ENCODE measurements around the gene GHRH.
A peak's percentile ranks its signal among the peaks of the same experiment; 100 is the strongest.

The GHRH gene

DNA sequence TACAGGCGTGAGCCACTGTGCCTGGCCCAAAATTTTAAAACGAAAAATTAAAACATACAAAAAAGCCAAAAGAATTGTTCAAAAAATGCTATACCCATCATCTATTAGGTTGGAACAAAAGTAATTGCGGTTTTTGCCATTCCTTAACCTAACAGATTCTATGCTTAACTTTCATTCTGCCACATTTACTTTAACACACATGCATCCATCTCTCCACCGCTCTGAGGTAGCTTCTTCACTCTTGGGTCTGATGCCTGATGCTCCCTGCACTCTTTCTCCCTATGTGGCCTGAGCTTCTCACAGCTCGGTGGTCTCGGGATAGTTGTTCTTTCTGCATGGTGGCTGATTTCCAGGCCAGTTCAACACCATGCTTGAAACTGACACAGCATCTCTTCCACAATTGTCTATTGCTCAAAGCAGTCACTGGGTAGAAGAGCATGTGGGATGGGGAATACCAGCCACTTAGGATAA is 23.1 kb upstream of the GHRH start:
- Histone ChIP-seq H3K27ac (ENCODE audit: low read depth, low read length) (no peak overlapping the region), H3K36me3 (ENCODE audit: control insufficient read depth, insufficient read depth, low read length) (no peaks in the 10 kb centered on the region), H3K9ac (ENCODE audit: low read length) (no peak overlapping the region), H3K4me1 (ENCODE audit: control insufficient read depth, insufficient read depth, low read length) (peaks cover 5% of the 10 kb centered on the region), H3K4me3 (ENCODE audit: low read length) (no peak overlapping the region), H3K27me3 (ENCODE audit: control insufficient read depth, insufficient read depth, low read length) (no peaks in the 10 kb centered on the region)

DNA sequence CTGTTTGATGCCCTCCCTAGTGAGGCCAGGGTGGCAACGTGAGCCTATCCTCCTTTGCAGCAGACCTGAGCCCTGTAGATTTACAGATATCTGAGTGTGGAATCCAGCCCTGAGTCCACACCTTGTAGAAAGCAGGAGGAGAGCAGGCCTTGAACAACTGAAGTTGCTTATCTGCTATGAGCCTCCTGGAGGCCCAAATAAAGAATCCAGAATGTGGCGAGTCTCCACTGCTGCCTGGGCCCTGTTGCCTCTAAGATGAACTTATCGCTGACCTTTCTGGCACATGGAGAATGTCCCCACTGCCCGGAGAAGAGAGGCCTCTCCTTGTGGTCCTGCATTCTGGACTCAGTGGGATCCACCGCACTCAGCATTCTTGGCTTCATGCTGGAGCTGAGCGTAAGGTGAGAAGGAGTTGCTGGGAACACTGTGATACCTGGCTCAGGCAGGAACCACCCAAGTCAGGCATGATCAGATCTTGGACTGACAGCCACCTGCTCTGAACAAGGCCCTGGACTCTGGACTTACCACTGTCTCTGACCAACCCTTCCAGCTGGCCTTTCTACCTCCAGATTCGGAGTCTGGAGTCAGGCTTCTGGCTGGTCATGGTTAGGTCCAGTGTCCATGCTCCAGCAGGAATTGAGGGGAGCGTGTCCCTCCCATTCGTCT is 22.0 kb upstream of the GHRH start:
- no peak overlapping the region for H3K9ac ChIP-seq (ENCODE audit: low read length)
- no peak overlapping the region for H3K4me3 ChIP-seq (ENCODE audit: low read length)
- no peaks in the 10 kb centered on the region for H3K36me3 ChIP-seq (ENCODE audit: control insufficient read depth, insufficient read depth, low read length)
- no peaks in the 10 kb centered on the region for H3K27me3 ChIP-seq (ENCODE audit: control insufficient read depth, insufficient read depth, low read length)
- H3K27ac ChIP-seq (ENCODE audit: low read depth, low read length), result no peak overlapping the region
- peaks cover 5% of the 10 kb centered on the region for H3K4me1 ChIP-seq (ENCODE audit: control insufficient read depth, insufficient read depth, low read length)

DNA sequence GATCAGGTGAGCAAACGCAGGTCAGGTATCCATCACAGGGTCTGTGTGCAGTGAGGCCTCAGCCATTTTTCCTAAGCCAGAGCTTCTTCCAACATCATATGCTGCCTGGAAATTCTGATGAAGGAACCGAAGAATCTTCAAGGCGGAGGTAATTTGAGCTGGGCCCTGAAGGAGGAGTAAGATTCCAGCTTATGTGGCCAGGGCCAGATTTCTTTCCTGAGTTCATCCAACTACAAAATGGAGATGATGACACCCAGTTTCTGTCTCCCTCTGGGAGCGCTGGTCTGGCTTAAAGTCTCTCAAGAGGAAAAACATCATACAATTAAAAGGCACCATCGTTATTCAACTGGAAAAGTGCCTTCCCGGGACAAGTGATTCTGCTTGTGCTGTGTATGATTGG is 20.9 kb upstream of the GHRH start:
- H3K27ac ChIP-seq (ENCODE audit: low read depth, low read length), result peak overlapping the region; percentile 74
- no peaks in the 10 kb centered on the region for H3K36me3 ChIP-seq (ENCODE audit: control insufficient read depth, insufficient read depth, low read length)
- no peak overlapping the region for H3K9ac ChIP-seq (ENCODE audit: low read length)
- H3K27me3 ChIP-seq (ENCODE audit: control insufficient read depth, insufficient read depth, low read length), result no peaks in the 10 kb centered on the region
- peaks cover 5% of the 10 kb centered on the region for H3K4me1 ChIP-seq (ENCODE audit: control insufficient read depth, insufficient read depth, low read length)
- no peak overlapping the region for H3K4me3 ChIP-seq (ENCODE audit: low read length)

DNA sequence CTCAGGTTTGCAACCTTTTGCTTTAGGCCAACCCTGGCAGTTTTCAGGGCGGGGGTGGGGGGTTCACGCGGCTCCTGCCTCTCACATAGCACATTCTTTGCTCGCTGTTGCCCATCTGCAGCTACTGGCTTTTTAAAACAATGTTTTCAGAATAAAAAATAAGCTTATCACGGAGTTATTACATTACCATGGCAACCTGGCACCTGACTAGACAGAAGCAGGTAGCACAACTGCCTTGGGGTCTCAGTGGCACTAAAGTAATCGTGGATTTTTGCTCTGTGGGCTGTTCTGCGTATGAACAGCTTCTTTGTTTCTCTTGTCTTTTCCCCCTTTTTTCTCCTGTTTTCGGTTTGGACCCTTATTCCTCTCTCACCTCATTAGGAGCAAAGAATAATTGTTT is 18.8 kb upstream of the GHRH start:
- H3K4me3 ChIP-seq (ENCODE audit: low read length), result no peak overlapping the region
- no peak overlapping the region for H3K9ac ChIP-seq (ENCODE audit: low read length)
- no peaks in the 10 kb centered on the region for H3K27me3 ChIP-seq (ENCODE audit: control insufficient read depth, insufficient read depth, low read length)
- H3K36me3 ChIP-seq (ENCODE audit: control insufficient read depth, insufficient read depth, low read length), result no peaks in the 10 kb centered on the region
- peaks cover 9% of the 10 kb centered on the region for H3K4me1 ChIP-seq (ENCODE audit: control insufficient read depth, insufficient read depth, low read length)
- no peak overlapping the region for H3K27ac ChIP-seq (ENCODE audit: low read depth, low read length)

DNA sequence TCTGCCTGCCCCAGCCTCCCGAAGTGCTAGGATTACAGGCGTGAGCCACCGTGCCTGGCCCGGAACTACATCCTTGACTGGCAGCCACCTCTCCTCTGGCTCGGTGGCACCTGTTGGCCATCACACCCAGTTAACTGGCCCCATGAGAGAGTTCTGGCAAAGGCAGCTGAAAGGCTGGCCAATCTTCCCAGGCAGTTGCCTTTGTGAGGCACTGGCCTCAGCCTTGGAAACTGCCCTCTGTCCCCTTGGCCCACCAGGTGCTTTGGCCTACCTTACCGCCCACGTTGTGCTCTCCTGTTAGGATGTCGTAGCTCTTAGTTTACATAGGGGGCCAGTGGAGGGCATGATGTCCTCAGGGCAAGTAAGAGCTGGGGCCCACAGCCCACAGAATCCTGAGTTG is 18.2 kb upstream of the GHRH start:
- no peaks in the 10 kb centered on the region for H3K36me3 ChIP-seq (ENCODE audit: control insufficient read depth, insufficient read depth, low read length)
- peaks cover 9% of the 10 kb centered on the region for H3K4me1 ChIP-seq (ENCODE audit: control insufficient read depth, insufficient read depth, low read length)
- no peak overlapping the region for H3K4me3 ChIP-seq (ENCODE audit: low read length)
- no peak overlapping the region for H3K27ac ChIP-seq (ENCODE audit: low read depth, low read length)
- no peak overlapping the region for H3K9ac ChIP-seq (ENCODE audit: low read length)
- no peaks in the 10 kb centered on the region for H3K27me3 ChIP-seq (ENCODE audit: control insufficient read depth, insufficient read depth, low read length)

DNA sequence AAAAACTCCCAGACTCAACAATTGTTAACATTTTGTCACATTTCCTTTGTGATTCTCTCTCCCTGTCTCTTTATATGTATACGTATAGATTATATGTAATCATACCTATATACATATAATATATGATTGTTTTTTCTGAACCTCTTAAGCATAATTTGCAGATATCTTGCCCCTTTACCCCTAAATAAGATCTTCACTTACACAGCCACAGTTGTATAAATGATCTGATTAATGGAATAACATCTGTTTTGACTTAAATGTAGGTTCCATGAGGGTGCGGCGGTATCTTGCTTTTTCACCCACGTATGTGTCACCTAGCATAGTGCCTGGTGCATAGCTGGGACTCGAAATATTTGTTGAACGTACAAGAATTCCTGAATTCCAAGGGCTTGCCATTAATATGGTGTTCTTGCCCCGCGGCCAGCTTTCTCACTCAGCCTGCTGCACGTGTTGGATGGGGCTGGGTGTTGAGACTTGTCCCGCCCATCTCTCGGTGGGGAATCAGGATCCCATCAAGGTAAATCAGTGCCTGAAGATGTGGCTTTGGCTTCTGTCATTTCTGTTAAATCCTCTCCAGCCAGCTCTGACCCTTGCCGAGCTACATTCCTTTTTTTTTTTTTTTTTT is 17.5 kb upstream of the GHRH start:
- H3K4me3 ChIP-seq (ENCODE audit: low read length), result no peak overlapping the region
- H3K36me3 ChIP-seq (ENCODE audit: control insufficient read depth, insufficient read depth, low read length), result no peaks in the 10 kb centered on the region
- H3K27me3 ChIP-seq (ENCODE audit: control insufficient read depth, insufficient read depth, low read length), result no peaks in the 10 kb centered on the region
- peaks cover 9% of the 10 kb centered on the region for H3K4me1 ChIP-seq (ENCODE audit: control insufficient read depth, insufficient read depth, low read length)
- H3K9ac ChIP-seq (ENCODE audit: low read length), result no peak overlapping the region
- H3K27ac ChIP-seq (ENCODE audit: low read depth, low read length), result no peak overlapping the region

DNA sequence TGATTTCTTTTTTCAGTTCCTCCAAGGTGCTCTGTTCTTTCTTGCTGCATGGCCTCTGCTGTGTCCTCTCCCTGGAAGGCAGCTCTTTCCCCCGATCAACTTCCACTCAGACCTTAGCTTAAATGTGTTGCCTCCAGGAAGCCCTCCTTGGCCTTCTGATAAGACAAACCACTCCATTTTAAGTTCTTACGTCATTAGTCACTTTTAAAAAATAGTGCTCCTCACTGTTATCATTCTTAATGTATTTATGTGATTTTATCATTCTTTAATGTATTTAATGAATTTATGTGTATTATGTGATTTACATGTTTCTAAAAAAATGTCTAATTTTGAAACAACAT is 15.6 kb upstream of the GHRH start:
- Histone ChIP-seq H3K9ac (ENCODE audit: low read length) (no peak overlapping the region), H3K36me3 (ENCODE audit: control insufficient read depth, insufficient read depth, low read length) (no peaks in the 10 kb centered on the region), H3K27me3 (ENCODE audit: control insufficient read depth, insufficient read depth, low read length) (no peaks in the 10 kb centered on the region), H3K4me3 (ENCODE audit: low read length) (no peak overlapping the region), H3K27ac (ENCODE audit: low read depth, low read length) (no peak overlapping the region), H3K4me1 (ENCODE audit: control insufficient read depth, insufficient read depth, low read length) (peaks cover 4% of the 10 kb centered on the region)

DNA sequence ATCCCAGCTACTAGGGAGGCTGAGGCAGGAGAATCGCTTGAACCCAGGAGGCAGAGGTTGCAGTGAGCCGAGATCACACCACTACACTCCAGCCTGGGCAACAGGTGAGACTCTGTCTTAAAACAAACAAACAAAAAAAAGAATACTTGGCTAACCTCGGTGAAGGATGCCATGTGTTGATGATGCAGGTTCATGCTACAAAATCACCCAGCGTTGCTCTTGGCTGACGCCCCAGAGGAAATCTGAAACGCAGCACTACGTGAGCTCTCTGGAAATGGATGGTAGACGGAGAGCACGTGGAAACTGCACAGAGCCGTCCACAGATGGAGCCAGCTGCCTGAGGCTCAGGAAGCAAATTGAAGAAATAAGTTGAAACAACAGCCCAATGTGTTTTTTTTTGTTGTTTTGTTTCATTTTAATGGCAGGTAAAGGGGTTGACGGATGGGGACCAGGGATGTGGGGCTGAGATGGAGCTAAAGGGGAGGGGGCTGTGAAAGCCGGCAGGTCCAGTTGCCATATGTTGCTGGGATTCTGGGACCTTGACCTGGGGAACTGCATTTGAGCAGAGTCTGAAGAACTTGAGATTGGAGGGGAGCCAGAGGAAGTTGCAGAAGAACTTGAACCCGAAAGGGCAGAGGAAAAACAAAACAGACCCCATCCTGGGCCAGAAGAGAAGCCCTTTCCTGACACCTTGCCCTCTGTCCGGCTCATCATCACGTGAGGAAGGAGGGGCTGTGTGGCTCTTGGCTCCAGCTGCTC is 15.1 kb upstream of the GHRH start:
- Histone ChIP-seq H3K9ac (ENCODE audit: low read length) (no peak overlapping the region), H3K27me3 (ENCODE audit: control insufficient read depth, insufficient read depth, low read length) (no peaks in the 10 kb centered on the region), H3K36me3 (ENCODE audit: control insufficient read depth, insufficient read depth, low read length) (no peaks in the 10 kb centered on the region), H3K27ac (ENCODE audit: low read depth, low read length) (no peak overlapping the region), H3K4me3 (ENCODE audit: low read length) (no peak overlapping the region), H3K4me1 (ENCODE audit: control insufficient read depth, insufficient read depth, low read length) (peaks cover 4% of the 10 kb centered on the region)

DNA sequence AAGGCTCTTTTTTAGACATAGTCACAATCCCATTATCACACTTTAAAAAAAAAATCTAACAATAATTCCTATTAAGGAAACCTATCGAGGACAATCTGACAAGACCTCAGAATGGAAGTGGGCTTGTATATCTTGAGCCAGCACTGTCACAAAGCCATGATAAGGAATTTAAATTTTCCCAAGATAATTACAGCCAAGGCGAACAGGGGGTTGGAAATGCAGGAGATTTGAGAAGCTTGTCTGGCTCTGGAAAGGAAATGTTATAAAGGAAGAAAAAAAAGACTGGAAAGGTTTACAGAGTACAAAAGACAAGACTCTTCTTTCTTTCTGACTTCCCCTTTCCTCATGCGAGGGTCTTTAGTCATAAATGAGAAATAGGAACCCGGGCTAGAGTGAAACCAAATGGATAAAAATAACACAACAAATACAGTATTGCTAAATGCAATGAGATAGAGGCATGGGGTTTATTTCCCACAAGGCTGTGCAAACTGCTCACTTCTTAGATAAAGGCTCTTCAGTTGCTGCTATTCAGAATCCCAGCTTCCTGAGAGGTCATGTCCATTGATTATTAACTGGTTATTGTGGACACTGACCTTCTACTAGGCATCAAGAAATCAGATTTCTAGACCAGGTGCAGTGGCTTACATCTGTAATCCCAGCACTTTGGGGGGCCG is 13.4 kb upstream of the GHRH start:
- Histone ChIP-seq H3K4me1 (ENCODE audit: control insufficient read depth, insufficient read depth, low read length) (peaks cover 4% of the 10 kb centered on the region), H3K27me3 (ENCODE audit: control insufficient read depth, insufficient read depth, low read length) (no peaks in the 10 kb centered on the region), H3K9ac (ENCODE audit: low read length) (no peak overlapping the region), H3K27ac (ENCODE audit: low read depth, low read length) (no peak overlapping the region), H3K36me3 (ENCODE audit: control insufficient read depth, insufficient read depth, low read length) (no peaks in the 10 kb centered on the region), H3K4me3 (ENCODE audit: low read length) (no peak overlapping the region)

DNA sequence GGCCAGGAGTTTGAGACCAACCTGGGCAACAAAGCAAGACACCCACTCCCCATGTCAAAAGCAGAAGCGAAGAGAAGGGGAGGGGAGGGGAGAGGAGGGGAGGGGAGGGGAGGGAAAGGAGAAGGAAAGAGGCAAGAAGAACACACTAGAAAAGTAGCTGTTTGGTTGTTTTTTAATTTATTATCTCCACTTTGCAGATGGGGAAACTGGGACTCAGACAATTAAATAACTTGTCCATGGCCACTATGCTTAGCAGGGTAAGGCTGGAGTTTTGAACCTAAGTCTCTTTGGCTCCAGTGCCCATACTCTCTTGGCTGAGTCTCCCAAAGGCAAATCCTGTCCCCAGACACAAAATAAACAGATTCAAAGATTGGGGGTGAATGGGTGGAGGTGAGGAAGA is 12.4 kb upstream of the GHRH start:
- no peaks in the 10 kb centered on the region for H3K36me3 ChIP-seq (ENCODE audit: control insufficient read depth, insufficient read depth, low read length)
- H3K27ac ChIP-seq (ENCODE audit: low read depth, low read length), result no peak overlapping the region

DNA sequence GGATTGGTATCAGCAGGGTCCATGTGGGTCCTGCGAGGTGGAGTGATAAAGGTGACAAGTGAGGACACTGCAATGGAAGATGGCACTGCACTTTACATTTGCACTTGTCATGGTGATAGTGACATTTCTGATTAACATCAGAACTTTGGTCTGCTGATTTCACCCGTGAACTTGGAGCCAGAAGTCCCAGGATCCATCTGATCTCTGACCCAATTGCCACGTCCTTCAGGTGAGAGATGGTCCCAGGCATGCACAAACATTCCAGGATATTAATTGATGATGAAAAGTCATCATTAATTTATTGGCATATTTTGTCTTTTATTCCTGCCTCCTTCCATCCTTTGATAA is 9.8 kb upstream of the GHRH start:
- H3K27ac ChIP-seq (ENCODE audit: low read depth, low read length), result no peak overlapping the region
- H3K9ac ChIP-seq (ENCODE audit: low read length), result no peak overlapping the region
- no peaks in the 10 kb centered on the region for H3K4me1 ChIP-seq (ENCODE audit: control insufficient read depth, insufficient read depth, low read length)
- no peaks in the 10 kb centered on the region for H3K27me3 ChIP-seq (ENCODE audit: control insufficient read depth, insufficient read depth, low read length)
- no peaks in the 10 kb centered on the region for H3K36me3 ChIP-seq (ENCODE audit: control insufficient read depth, insufficient read depth, low read length)
- H3K4me3 ChIP-seq (ENCODE audit: low read length), result no peak overlapping the region

More for the DNA sequence above, 12.4 kb upstream of the GHRH start:
- H3K27me3 ChIP-seq (ENCODE audit: control insufficient read depth, insufficient read depth, low read length), result no peaks in the 10 kb centered on the region
- peaks cover 4% of the 10 kb centered on the region for H3K4me1 ChIP-seq (ENCODE audit: control insufficient read depth, insufficient read depth, low read length)
- no peak overlapping the region for H3K9ac ChIP-seq (ENCODE audit: low read length)
- no peak overlapping the region for H3K4me3 ChIP-seq (ENCODE audit: low read length)

DNA sequence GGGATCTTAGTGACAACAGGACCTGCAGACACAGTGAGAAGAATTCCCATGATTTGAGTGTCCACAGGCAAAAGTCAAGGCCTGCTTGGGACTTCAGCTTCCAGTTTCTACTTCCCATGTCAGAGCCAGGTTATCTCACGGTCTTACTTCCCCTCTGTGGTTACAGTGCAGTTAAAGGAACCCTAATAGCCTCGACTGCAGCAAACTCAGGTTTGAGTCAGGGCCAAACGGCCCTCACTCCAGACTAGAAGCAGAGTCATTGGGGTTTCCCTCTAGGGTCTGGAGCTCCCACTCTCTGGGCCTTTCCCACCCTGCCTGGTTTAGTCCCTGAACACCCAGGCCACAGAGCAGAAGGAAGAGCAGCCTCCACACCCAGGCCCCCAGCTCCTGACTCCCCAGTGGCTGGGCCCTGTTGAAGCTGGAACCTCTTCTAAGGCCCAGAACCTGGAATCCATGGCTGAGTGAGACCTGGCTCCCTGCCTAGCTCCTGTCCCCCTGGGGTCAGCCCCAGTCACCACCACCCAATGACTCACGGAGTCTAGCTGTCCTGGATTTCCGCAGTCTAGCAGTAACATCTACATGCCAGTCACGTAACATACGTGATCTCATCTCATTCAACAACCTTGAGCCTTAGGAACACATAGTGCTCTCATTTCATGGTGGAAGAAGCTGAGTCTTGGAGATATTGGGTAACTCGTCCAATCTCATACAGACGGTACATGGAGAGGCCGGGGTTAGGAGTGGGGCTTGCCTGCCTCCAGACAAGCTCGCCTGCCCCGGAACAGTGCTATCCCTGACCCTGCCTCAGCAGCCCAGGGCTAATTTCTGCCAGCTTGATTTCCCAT is 9.2 kb upstream of the GHRH start:
- Histone ChIP-seq H3K4me1 (ENCODE audit: control insufficient read depth, insufficient read depth, low read length) (no peaks in the 10 kb centered on the region), H3K27ac (ENCODE audit: low read depth, low read length) (no peak overlapping the region), H3K36me3 (ENCODE audit: control insufficient read depth, insufficient read depth, low read length) (no peaks in the 10 kb centered on the region), H3K4me3 (ENCODE audit: low read length) (no peak overlapping the region), H3K27me3 (ENCODE audit: control insufficient read depth, insufficient read depth, low read length) (no peaks in the 10 kb centered on the region), H3K9ac (ENCODE audit: low read length) (no peak overlapping the region)
